ENCODE measurements around the gene TFF3. TPM values are rescaled to one million over a fixed set of nuclear protein-coding genes. Genes with fewer than 3 reads are reported as not detected.

Gene TFF3
- total and polyA plus RNA-seq, 2 of the 4 experiments (the other 2 are of a cell fraction): not detected

- dilution Hi-C loops (cut with HindIII; ENCODE audit: low sequenced_read_pairs, unreplicated experiment): no loop called here
- WGBS, 2 experiments (ENCODE audit: extremely low coverage in 2 of 2, insufficient read length in 1 of 2): 71% methylated on average over 4 of the region's 13 CpGs; no CpG with 5 or more reads in 1 of the 2 experiments
- Histone ChIP-seq H2BK5ac (ENCODE audit: low read depth, low read length, poor library complexity, severe bottlenecking) (no peak overlapping the region), H3K9me1 (ENCODE audit: insufficient read depth, low read length) (peaks cover 4% of the 10 kb centered on the region; the same call in 1 of the 2 replicates), H3K79me1 (ENCODE audit: low read depth in 1 of 2, low read length in 2 of 2) (no peaks in the 10 kb centered on the region), H3K23ac (ENCODE audit: low read depth, low read length) (no peak overlapping the region), H3K4me2 (ENCODE audit: low read depth, low read length) (no peak overlapping the region), H2BK15ac (ENCODE audit: low read depth, low read length) (no peak overlapping the region), H3K27me3 (ENCODE audit: control insufficient read depth, insufficient read depth, low read length) (no peaks in the 10 kb centered on the region), H4K5ac (ENCODE audit: low read depth, low read length) (no peak overlapping the region), H3K56ac (ENCODE audit: extremely low read depth, insufficient read depth, low read length) (no peak overlapping the region), H3K18ac (ENCODE audit: low read depth, low read length) (no peak overlapping the region), H2AK9ac (replicated peaks; ENCODE audit: low read depth, low read length, poor library complexity) (no peak overlapping the region), H3K27ac (ENCODE audit: insufficient read depth, low read length) (no peak overlapping the region), H2AFZ (replicated peaks; ENCODE audit: low read length, poor library complexity) (peak overlapping the region; percentile 15), H4K20me1 (ENCODE audit: insufficient read depth, low read length) (no peaks in the 10 kb centered on the region), H3K9ac (ENCODE audit: low read depth, low read length) (no peak overlapping the region), H2BK20ac (ENCODE audit: low read depth, low read length) (no peak overlapping the region), H3K14ac (replicated peaks; ENCODE audit: low read depth, low read length) (no peak overlapping the region), H4K8ac (ENCODE audit: low read depth in 2 of 2, low read length in 2 of 2) (no peak overlapping the region), H3K9me3 (ENCODE audit: control insufficient read depth, insufficient read depth, low read length) (no peaks in the 10 kb centered on the region), H3K4me3 (ENCODE audit: insufficient read depth, low read depth, low read length) (no peak overlapping the region), H2BK120ac (ENCODE audit: low read depth, low read length) (no peak overlapping the region), H2AK5ac (ENCODE audit: low read depth, low read length) (no peak overlapping the region), H3K4ac (ENCODE audit: low read depth, low read length) (no peak overlapping the region), H4K91ac (ENCODE audit: insufficient read depth, low read depth, low read length) (no peak overlapping the region), H3K36me3 (ENCODE audit: control insufficient read depth, insufficient read depth, low read length) (peaks cover 16% of the 10 kb centered on the region; the same call in 1 of the 2 replicates), H3K4me1 (ENCODE audit: control insufficient read depth, insufficient read depth, low read length) (peaks cover 8% of the 10 kb centered on the region; the same call in 1 of the 2 replicates)
- BruUV-seq (replicated peaks): no TSS peak
- DNase-seq (no peak), ATAC-seq (ENCODE audit: low read depth) (no peak)
- in situ Hi-C loops (cut with MboI; ENCODE audit: low sequenced_read_pairs): no loop called here
- intact Hi-C loops (cut with micrococcal nuclease): no loop called here
- ChIA-PET CTCF (no interaction called here), POLR2A (ENCODE audit: unreplicated experiment) (no interaction called here)
- TF ChIP-seq MXI1 (IDR thresholded peaks at IDR 0.05; ENCODE audit: borderline replicate concordance, low read depth, low read length): no peak
- no peak for TF ChIP-seq MAFK (IDR thresholded peaks at IDR 0.05; ENCODE audit: low read depth, low read length)
- no peak for TF ChIP-seq RAD21 (IDR thresholded peaks at IDR 0.05; ENCODE audit: low read length)
- TF ChIP-seq FOS (IDR thresholded peaks at IDR 0.05; ENCODE audit: low read depth, low read length): no peak
- no peak for TF ChIP-seq CTCF (conservative IDR thresholded peaks at IDR 0.05; ENCODE audit: low read depth, low read length)
Observed at GRCh38 chr21:42276076-42276475, 39.1 kb downstream of the TFF3 start.
